WTC11 (cell line): Measurements from ENCODE around the gene ARRDC3.

Source experiments
- JUN ChIP-seq: sonication (generic); formaldehyde crosslinking; IDR thresholded peaks from 2 replicates; pipeline ENCODE4 v1.8.0; 2023; ENCODE audit warnings: mild to moderate bottlenecking, missing genetic modification reagents
- TF ChIP-seq, protein P1 (sequence below): fragments of 200-600 bp; IDR thresholded peaks from 2 replicates; pipeline ENCODE4 v1.8.0; 2022; ENCODE audit warnings: antibody characterized with exemption

GRCh38 chr5:91418158-91418557 lies 35.0 kb upstream of the ARRDC3 start:
- TF ChIP-seq, protein P1, sequence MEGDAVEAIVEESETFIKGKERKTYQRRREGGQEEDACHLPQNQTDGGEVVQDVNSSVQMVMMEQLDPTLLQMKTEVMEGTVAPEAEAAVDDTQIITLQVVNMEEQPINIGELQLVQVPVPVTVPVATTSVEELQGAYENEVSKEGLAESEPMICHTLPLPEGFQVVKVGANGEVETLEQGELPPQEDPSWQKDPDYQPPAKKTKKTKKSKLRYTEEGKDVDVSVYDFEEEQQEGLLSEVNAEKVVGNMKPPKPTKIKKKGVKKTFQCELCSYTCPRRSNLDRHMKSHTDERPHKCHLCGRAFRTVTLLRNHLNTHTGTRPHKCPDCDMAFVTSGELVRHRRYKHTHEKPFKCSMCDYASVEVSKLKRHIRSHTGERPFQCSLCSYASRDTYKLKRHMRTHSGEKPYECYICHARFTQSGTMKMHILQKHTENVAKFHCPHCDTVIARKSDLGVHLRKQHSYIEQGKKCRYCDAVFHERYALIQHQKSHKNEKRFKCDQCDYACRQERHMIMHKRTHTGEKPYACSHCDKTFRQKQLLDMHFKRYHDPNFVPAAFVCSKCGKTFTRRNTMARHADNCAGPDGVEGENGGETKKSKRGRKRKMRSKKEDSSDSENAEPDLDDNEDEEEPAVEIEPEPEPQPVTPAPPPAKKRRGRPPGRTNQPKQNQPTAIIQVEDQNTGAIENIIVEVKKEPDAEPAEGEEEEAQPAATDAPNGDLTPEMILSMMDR, result no peak
- TF ChIP-seq JUN (CRISPR knock-in tag), result no peak
